ENCODE results near the gene RAC3. TPM values are rescaled to one million over a fixed set of nuclear protein-coding genes. Genes with fewer than 3 reads are reported as not detected.

RAC3 gene
- total and polyA plus RNA-seq, 2 experiments from 2014 or later, result 5.5 to 11.8 TPM

DNA sequence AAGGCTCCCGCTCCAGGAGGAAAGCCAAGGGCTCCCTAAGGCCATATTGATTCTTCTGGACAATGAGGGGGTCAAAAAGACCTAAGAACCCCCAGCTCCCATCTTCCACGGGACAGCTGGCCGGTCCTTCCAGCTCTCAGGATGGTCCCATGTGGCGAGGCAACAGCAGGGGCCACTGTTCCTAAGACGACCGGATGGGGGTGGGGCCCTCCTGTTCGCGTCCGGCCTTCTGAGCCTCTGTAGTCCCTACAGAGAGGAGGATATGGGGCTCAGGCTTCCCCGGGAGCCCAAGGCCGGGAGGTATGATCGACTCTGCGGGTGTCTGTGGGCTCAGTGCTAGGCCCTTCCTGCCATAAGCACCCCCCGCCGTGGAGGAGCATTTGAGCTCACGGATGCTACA lies 12.0 kb downstream of the RAC3 start:
- H4K20me1 ChIP-seq (ENCODE audit: insufficient read depth, poor library complexity, severe bottlenecking), result no peaks in the 10 kb centered on the region
- no peaks in the 10 kb centered on the region for H3K9me3 ChIP-seq (ENCODE audit: low read depth)
- H2AFZ ChIP-seq, result no peak overlapping the region
- TF ChIP-seq EZH2phosphoT487 (IDR thresholded peaks at IDR 0.05; ENCODE audit: low read depth, severe bottlenecking, unreplicated experiment) (no peak), EZH2 (IDR thresholded peaks at IDR 0.05; ENCODE audit: borderline replicate concordance) (no peak)
- TF ChIP-seq, protein P1, sequence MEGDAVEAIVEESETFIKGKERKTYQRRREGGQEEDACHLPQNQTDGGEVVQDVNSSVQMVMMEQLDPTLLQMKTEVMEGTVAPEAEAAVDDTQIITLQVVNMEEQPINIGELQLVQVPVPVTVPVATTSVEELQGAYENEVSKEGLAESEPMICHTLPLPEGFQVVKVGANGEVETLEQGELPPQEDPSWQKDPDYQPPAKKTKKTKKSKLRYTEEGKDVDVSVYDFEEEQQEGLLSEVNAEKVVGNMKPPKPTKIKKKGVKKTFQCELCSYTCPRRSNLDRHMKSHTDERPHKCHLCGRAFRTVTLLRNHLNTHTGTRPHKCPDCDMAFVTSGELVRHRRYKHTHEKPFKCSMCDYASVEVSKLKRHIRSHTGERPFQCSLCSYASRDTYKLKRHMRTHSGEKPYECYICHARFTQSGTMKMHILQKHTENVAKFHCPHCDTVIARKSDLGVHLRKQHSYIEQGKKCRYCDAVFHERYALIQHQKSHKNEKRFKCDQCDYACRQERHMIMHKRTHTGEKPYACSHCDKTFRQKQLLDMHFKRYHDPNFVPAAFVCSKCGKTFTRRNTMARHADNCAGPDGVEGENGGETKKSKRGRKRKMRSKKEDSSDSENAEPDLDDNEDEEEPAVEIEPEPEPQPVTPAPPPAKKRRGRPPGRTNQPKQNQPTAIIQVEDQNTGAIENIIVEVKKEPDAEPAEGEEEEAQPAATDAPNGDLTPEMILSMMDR (IDR thresholded peaks at IDR 0.05; ENCODE audit: poor library complexity), result no peak
- no peak overlapping the region for H3K4me3 ChIP-seq
- no peaks in the 10 kb centered on the region for H3K36me3 ChIP-seq (replicated peaks; ENCODE audit: insufficient read depth, low read depth)
- H3K79me2 ChIP-seq, result no peaks in the 10 kb centered on the region
- H3K4me2 ChIP-seq, result no peak overlapping the region
- DNase-seq (ENCODE audit: low spot score), result no peak
- H3K27me3 ChIP-seq, result no peaks in the 10 kb centered on the region
- no peaks in the 10 kb centered on the region for H3K9me2 ChIP-seq (replicated peaks; ENCODE audit: insufficient read depth)
- H3K27ac ChIP-seq, result no peak overlapping the region
- H3K4me1 ChIP-seq (ENCODE audit: insufficient read depth), result no peaks in the 10 kb centered on the region
- WGBS (ENCODE audit: low lambda C conversion rate, missing lambda C conversion rate), result 78% methylated on average over 16 of the region's 16 CpGs

DNA sequence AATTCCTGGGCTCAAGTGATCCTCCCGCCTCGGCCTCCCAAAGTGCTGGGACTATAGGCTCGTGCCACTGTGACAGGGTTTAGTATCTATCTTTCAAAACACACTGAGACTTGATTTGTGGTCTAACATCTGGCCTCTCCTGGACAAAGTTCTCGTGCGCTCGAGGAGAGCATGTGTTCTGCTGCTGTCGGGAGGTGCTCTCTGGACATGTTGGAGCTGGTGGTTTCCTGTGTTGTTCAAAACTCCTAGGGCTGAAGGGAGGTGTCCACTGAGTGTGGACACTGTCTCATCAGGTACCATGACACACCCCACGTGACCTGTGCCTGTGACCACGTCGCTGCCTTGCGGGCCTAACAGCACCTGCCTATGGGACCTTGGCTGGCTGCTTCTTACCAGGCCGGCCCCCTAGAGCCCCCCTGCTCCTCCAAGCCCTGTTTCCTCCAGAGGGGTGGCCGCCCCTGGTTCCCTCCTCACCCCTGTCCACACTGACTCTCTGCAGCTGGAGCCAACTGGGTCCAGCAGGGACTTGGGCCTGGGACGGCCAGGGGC lies 14.5 kb downstream of the RAC3 start:
- no peak for DNase-seq (ENCODE audit: low spot score)
- no peak for TF ChIP-seq EZH2phosphoT487 (IDR thresholded peaks at IDR 0.05; ENCODE audit: low read depth, severe bottlenecking, unreplicated experiment)

DNA sequence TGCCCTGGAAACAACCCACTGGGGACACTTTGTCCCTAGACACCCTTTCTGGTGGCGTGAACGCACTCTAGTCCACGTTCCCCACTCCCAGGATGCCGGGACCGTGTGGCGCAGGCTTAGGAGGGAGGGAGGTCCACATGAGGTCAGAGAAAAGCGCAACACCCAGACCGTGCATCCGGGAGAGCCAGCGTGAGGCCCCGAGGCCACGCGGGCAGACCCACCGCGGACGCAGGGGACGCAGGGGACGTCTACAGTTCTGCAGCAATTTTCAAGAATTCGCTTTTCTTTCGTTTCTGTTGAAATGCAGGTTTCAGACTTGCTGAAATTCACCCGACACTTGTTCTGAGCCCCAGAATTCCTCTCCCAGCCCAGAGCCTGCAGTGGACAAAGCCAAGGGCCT lies 15.4 kb downstream of the RAC3 start:
- Histone ChIP-seq H3K79me2 (peaks cover 13% of the 10 kb centered on the region), H3K4me3 (no peak overlapping the region), H2AFZ (no peak overlapping the region), H3K27me3 (no peaks in the 10 kb centered on the region), H3K9me3 (ENCODE audit: low read depth) (no peaks in the 10 kb centered on the region), H3K27ac (no peak overlapping the region), H4K20me1 (ENCODE audit: insufficient read depth, poor library complexity, severe bottlenecking) (no peaks in the 10 kb centered on the region), H3K4me1 (ENCODE audit: insufficient read depth) (peaks cover 9% of the 10 kb centered on the region), H3K36me3 (replicated peaks; ENCODE audit: insufficient read depth, low read depth) (no peaks in the 10 kb centered on the region), H3K4me2 (no peak overlapping the region), H3K9me2 (replicated peaks; ENCODE audit: insufficient read depth) (no peaks in the 10 kb centered on the region)
- DNase-seq (ENCODE audit: low spot score), result no peak
- TF ChIP-seq, protein P1 (IDR thresholded peaks at IDR 0.05; ENCODE audit: poor library complexity), result no peak
- TF ChIP-seq EZH2phosphoT487 (IDR thresholded peaks at IDR 0.05; ENCODE audit: low read depth, severe bottlenecking, unreplicated experiment) (no peak), EZH2 (IDR thresholded peaks at IDR 0.05; ENCODE audit: borderline replicate concordance) (no peak)
- 95% methylated on average over 21 of the region's 21 CpGs for WGBS (ENCODE audit: low lambda C conversion rate, missing lambda C conversion rate)

More for the DNA sequence above, 14.5 kb downstream of the RAC3 start:
- 91% methylated on average over 14 of the region's 14 CpGs for WGBS (ENCODE audit: low lambda C conversion rate, missing lambda C conversion rate)
- Histone ChIP-seq H2AFZ (no peak overlapping the region), H3K9me2 (replicated peaks; ENCODE audit: insufficient read depth) (no peaks in the 10 kb centered on the region), H3K9me3 (ENCODE audit: low read depth) (no peaks in the 10 kb centered on the region), H3K27ac (no peak overlapping the region), H3K27me3 (no peaks in the 10 kb centered on the region), H4K20me1 (ENCODE audit: insufficient read depth, poor library complexity, severe bottlenecking) (no peaks in the 10 kb centered on the region), H3K4me3 (no peak overlapping the region), H3K4me1 (ENCODE audit: insufficient read depth) (peaks cover 9% of the 10 kb centered on the region), H3K79me2 (peaks cover 10% of the 10 kb centered on the region), H3K36me3 (replicated peaks; ENCODE audit: insufficient read depth, low read depth) (no peaks in the 10 kb centered on the region), H3K4me2 (no peak overlapping the region)

DNA sequence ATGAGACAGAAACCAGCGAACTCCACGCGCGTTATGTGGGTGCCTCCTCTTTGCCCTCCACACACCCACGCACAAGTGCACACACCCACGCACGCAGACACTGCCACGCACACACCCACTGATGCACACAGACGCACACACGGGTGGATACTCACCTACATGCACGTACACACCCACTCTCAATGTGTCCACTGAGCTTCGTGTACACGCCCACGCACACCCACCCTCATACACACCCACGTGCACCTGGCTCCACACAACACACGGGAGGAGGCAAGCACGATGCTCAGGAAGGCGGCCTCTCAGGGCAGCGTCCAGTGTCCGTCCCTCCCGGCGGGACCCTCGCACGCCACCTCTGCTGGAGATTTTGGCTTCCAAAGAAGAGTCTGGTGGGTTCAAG lies 15.9 kb downstream of the RAC3 start:
- Histone ChIP-seq H3K79me2 (peaks cover 16% of the 10 kb centered on the region), H3K4me1 (ENCODE audit: insufficient read depth) (peaks cover 9% of the 10 kb centered on the region), H3K9me2 (replicated peaks; ENCODE audit: insufficient read depth) (no peaks in the 10 kb centered on the region), H3K36me3 (replicated peaks; ENCODE audit: insufficient read depth, low read depth) (no peaks in the 10 kb centered on the region), H3K27me3 (no peaks in the 10 kb centered on the region), H3K27ac (no peak overlapping the region), H3K4me2 (no peak overlapping the region), H2AFZ (no peak overlapping the region), H3K4me3 (no peak overlapping the region), H4K20me1 (ENCODE audit: insufficient read depth, poor library complexity, severe bottlenecking) (peaks cover 1% of the 10 kb centered on the region), H3K9me3 (ENCODE audit: low read depth) (no peaks in the 10 kb centered on the region)
- no peak for DNase-seq (ENCODE audit: low spot score)
- WGBS (ENCODE audit: low lambda C conversion rate, missing lambda C conversion rate), result 92% methylated on average over 24 of the region's 24 CpGs
- TF ChIP-seq EZH2 (IDR thresholded peaks at IDR 0.05; ENCODE audit: borderline replicate concordance) (no peak), EZH2phosphoT487 (IDR thresholded peaks at IDR 0.05; ENCODE audit: low read depth, severe bottlenecking, unreplicated experiment) (no peak)
- TF ChIP-seq, protein P1 (IDR thresholded peaks at IDR 0.05; ENCODE audit: poor library complexity), result no peak
